22Rv1 (cell line): ENCODE results near the gene VPS35L.

Experiments
- H3K27ac ChIP-seq: fragments of 450-650 bp; 2 replicates; pipeline ENCODE4 v1.5.1; 2017
- CTCF ChIP-seq: fragments of 450-650 bp; IDR thresholded peaks from 2 replicates; pipeline ENCODE4 v1.5.1; 2017; ENCODE audit warnings: mild to moderate bottlenecking
- ZFX ChIP-seq: fragments of 450-650 bp; IDR thresholded peaks from 2 replicates; pipeline ENCODE4 v1.6.1; 2017; ENCODE audit warnings: antibody characterized with exemption, borderline replicate concordance

VPS35L gene

GRCh38 chr16:19598805-19599510, 43.5 kb downstream of the VPS35L start:
- TF ChIP-seq ZFX (no peak), CTCF (no peak)
- H3K27ac ChIP-seq: no peak overlapping the region

GRCh38 chr16:19599968-19600716, 44.6 kb downstream of the VPS35L start:
- no peak overlapping the region for H3K27ac ChIP-seq
- no peak for TF ChIP-seq ZFX
- TF ChIP-seq CTCF: no peak

- TF ChIP-seq CTCF (peak; percentile 77), ZFX (no peak)
- H3K27ac ChIP-seq: no peak overlapping the region
Measured at GRCh38 chr16:19601083-19601976, 45.8 kb downstream of the VPS35L start.

GRCh38 chr16:19604911-19605310, 49.4 kb downstream of the VPS35L start:
- no peak overlapping the region for H3K27ac ChIP-seq
- TF ChIP-seq CTCF: no peak
- TF ChIP-seq ZFX: no peak

- H3K27ac ChIP-seq: no peak overlapping the region
- TF ChIP-seq CTCF (no peak), ZFX (no peak)
Measured at GRCh38 chr16:19605701-19606100, 50.2 kb downstream of the VPS35L start.

- H3K27ac ChIP-seq: no peak overlapping the region
- no peak for TF ChIP-seq CTCF
- no peak for TF ChIP-seq ZFX
Measured at GRCh38 chr16:19607616-19608280, 52.2 kb downstream of the VPS35L start.
